Renal cortex interstitium (tissue), 11 donors: Measurements from ENCODE around the gene CALML5. TPM values are rescaled to one million over a fixed set of nuclear protein-coding genes. Genes with fewer than 3 reads are reported as not detected.

Experiments used
- DNase-seq, 11 donors: peaks; one replicate each; pipeline ENCODE4 v3.0.0-alpha.2; 2013; ENCODE audit warnings: low read depth in 9 of 11, low spot score in 4 of 11; ENCODE audit errors: extremely low read depth in 1 of 11
- polyA plus RNA-seq, 3 donors: library from polyadenylated mRNA; unstranded; fragments of 120-200 nt; gene quantifications; one replicate each; pipeline ENCODE4 v1.2.1, GENCODE V29; 2013; ENCODE audit not compliant: insufficient read length in 3 of 3

The CALML5 gene
- polyA plus RNA-seq, 3 donors = not detected

GRCh38 chr10:5523796-5524574, 24.6 kb upstream of the CALML5 start:
- no peak for DNase-seq

GRCh38 chr10:5522913-5523560, 23.7 kb upstream of the CALML5 start:
- no peak for DNase-seq

GRCh38 chr10:5519054-5519453, 19.7 kb upstream of the CALML5 start:
- no peak for DNase-seq

- DNase-seq = no peak
Measured at GRCh38 chr10:5518143-5518542, 18.8 kb upstream of the CALML5 start.

GRCh38 chr10:5517546-5517945, 18.2 kb upstream of the CALML5 start:
- DNase-seq = no peak

GRCh38 chr10:5515948-5516761, 16.8 kb upstream of the CALML5 start:
- no peak for DNase-seq

- no peak for DNase-seq
Measured at GRCh38 chr10:5514226-5514850, 15.0 kb upstream of the CALML5 start.

GRCh38 chr10:5512881-5513612, 13.7 kb upstream of the CALML5 start:
- no peak for DNase-seq

- DNase-seq = no peak
Measured at GRCh38 chr10:5512331-5512730, 13.0 kb upstream of the CALML5 start.

- no peak for DNase-seq
Measured at GRCh38 chr10:5511885-5512280, 12.5 kb upstream of the CALML5 start.

- no peak for DNase-seq
Measured at GRCh38 chr10:5511231-5511884, 12.0 kb upstream of the CALML5 start.

GRCh38 chr10:5510281-5511072, 11.1 kb upstream of the CALML5 start:
- DNase-seq = no peak

- DNase-seq = no peak
Measured at GRCh38 chr10:5509691-5510090, 10.3 kb upstream of the CALML5 start.

- DNase-seq = no peak
Measured at GRCh38 chr10:5509236-5509635, 9.9 kb upstream of the CALML5 start.

- no peak for DNase-seq
Measured at GRCh38 chr10:5508786-5509185, 9.4 kb upstream of the CALML5 start.

- DNase-seq = no peak
Measured at GRCh38 chr10:5508161-5508604, 8.8 kb upstream of the CALML5 start.

GRCh38 chr10:5507649-5508131, 8.3 kb upstream of the CALML5 start:
- no peak for DNase-seq
